T-cell (primary cell): ENCODE data around the gene SEC24B. TPM values are rescaled to one million over a fixed set of nuclear protein-coding genes. Genes with fewer than 3 reads are reported as not detected.

Experiments
- ATAC-seq, 4 experiments: fragments of 200-7000 bp in 3 of 4; fragments of 150-1000 bp in 1 of 4; cut with Tn5 transposase; replicated peaks in 1 of 4; 1 replicate in 3 of 4; 2 replicates in 1 of 4; pipeline ENCODE4 v1.10.0; 2021; ENCODE audit warnings: moderate library complexity in 3 of 4, mild to moderate bottlenecking in 2 of 4, moderate number of reproducible peaks in 1 of 4
- CTCF ChIA-PET, 2 donors: fragments of 300-600 bp; sonication (Branson Sonifier 250); formaldehyde crosslinking; loops; one replicate each; lab custom pipeline; 2022; ENCODE audit warnings: antibody characterized with exemption in 2 of 2; lab: Charles Lee
- POLR2A ChIA-PET, 2 donors: fragments of 300-600 bp; sonication (Branson Sonifier 250); formaldehyde crosslinking; loops; one replicate each; lab custom pipeline; 2022; ENCODE audit warnings: antibody characterized with exemption in 2 of 2; lab: Charles Lee
- DNase-seq, 35 experiments: peaks; one replicate each; pipeline versions ENCODE4 v3.0.0 to v3.0.0-alpha.2; 2013 to 2023
- H3K27ac ChIP-seq: one replicate; pipeline ENCODE4 v1.5.1; 2013; ENCODE audit warnings: low read length
- H3K27me3 ChIP-seq, 2 experiments: replicated peaks in 1 of 2; 1 replicate in 1 of 2; 2 replicates in 1 of 2; pipeline versions ENCODE4 v1.6.1 to v1.7.0; 2013; ENCODE audit warnings: low read length in 1 of 2, mixed read lengths in 1 of 2; ENCODE audit not compliant: control insufficient read depth in 2 of 2, insufficient read depth in 2 of 2; ENCODE audit errors: extremely low read depth in 1 of 2
- H3K36me3 ChIP-seq, 2 donors: 1 replicate in 1 of 2; 2 replicates in 1 of 2; pipeline versions ENCODE4 v1.6.1 to v1.7.0; 2013; ENCODE audit warnings: low read length in 1 of 2; ENCODE audit not compliant: control insufficient read depth in 2 of 2, insufficient read depth in 1 of 2; ENCODE audit errors: extremely low read depth in 1 of 2
- H3K4me1 ChIP-seq, 2 experiments: 1 replicate in 1 of 2; 2 replicates in 1 of 2; pipeline versions ENCODE4 v1.6.1 to v1.7.0; 2013; ENCODE audit warnings: low read length in 2 of 2, mixed read lengths in 1 of 2; ENCODE audit not compliant: insufficient read depth in 2 of 2, control insufficient read depth in 1 of 2; ENCODE audit errors: extremely low read depth in 1 of 2
- H3K4me3 ChIP-seq, 2 donors: 1 replicate in 1 of 2; 2 replicates in 1 of 2; pipeline versions ENCODE4 v1.5.1 to v1.7.0; 2013; ENCODE audit warnings: mild to moderate bottlenecking in 2 of 2, low read length in 1 of 2, moderate library complexity in 1 of 2; ENCODE audit not compliant: control insufficient read depth in 1 of 2; ENCODE audit errors: extremely low read depth in 1 of 2
- H3K9me3 ChIP-seq: 2 replicates; pipeline ENCODE4 v1.7.0; 2013
- H3K27ac Mint-ChIP-seq, 2 donors: one replicate each; pipeline ENCODE4 v1.8.0; 2020 to 2021; ENCODE audit warnings: mild to moderate bottlenecking in 2 of 2, mixed read lengths in 2 of 2
- H3K27me3 Mint-ChIP-seq, 2 donors: one replicate each; pipeline ENCODE4 v1.8.0; 2021 to 2022; ENCODE audit warnings: mixed read lengths in 2 of 2
- H3K36me3 Mint-ChIP-seq: one replicate; pipeline ENCODE4 v1.8.0; 2021; ENCODE audit warnings: mixed read lengths
- H3K4me1 Mint-ChIP-seq, 3 donors: one replicate each; pipeline ENCODE4 v1.8.0; 2020 to 2022; ENCODE audit warnings: mixed read lengths in 3 of 3, mild to moderate bottlenecking in 1 of 3
- H3K4me3 Mint-ChIP-seq, 3 donors: one replicate each; pipeline ENCODE4 v1.8.0; 2020 to 2022; ENCODE audit warnings: mild to moderate bottlenecking in 3 of 3, mixed read lengths in 3 of 3, moderate library complexity in 3 of 3
- H3K9me3 Mint-ChIP-seq, 3 donors: one replicate each; pipeline ENCODE4 v1.8.0; 2020 to 2022; ENCODE audit warnings: mixed read lengths in 3 of 3
- WGBS: methylation state at CpG from one replicate; pipeline ENCODE4 v1.1.5; 2013; ENCODE audit warnings: missing lambda C conversion rate; ENCODE audit not compliant: insufficient coverage; 5-methylcytosine and 5-hydroxymethylcytosine counted together
- total RNA-seq, 35 experiments: library from RNA in 6 of 35; stranded (reverse) in 6 of 35; fragments of 120-200 nt in 1 of 35; gene quantifications; one replicate each; pipeline versions ENCODE4 v1.2.1 to v1.2.4 and lab custom pipeline; 2013 to 2026

SEC24B gene
- total RNA-seq, 5 donors from 2014 or later (not counting 1 experiment from before 2014, with no cell fraction given) = 28.8 to 38.6 (median 32.6) TPM

DNA sequence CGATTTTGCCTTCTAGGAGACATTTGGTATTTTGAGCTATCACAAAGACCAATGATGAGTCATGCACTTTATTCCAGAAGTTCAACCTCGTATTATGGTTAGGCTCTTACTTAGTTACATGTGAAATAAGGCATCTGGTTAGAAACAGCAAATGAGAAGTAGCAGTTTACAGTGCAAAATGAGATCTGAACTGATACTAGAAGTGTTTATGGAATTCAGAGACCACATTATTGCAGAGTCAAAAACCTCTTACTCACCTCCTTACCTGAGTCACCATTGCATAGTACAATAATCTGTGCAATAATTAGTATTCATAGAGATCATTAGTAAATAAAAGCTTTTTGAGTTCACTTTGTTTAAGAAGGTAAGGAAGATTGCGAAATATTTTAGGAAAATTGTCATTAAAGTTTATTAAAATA, 38.7 kb downstream of the SEC24B start:
- Mint-ChIP-seq H3K27ac (no peak overlapping the region), H3K4me1 (peaks cover 54 to 62% (median 59%) of the 10 kb centered on the region in 3 donors), H3K36me3 (peaks cover 38% of the 10 kb centered on the region)

DNA sequence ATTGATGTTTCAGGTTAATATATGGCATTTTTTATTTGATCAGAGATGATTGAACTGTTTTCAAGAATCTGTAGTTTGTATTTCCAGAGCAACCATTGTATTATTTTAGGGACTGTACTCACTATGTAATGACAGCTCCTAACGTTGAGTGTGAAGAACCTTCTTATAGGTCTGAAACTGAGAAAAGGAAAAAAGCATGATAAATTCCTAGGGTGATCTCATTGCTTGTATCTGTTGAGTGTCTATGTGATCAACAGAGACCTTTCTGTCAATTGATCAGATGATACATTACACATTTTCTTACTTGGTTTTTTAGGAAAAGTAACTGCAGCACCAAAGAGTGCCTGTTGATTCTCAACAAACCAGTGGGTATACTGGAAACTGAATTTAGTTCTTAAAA, 40.2 kb downstream of the SEC24B start:
- peaks cover 0 to 4% of the 10 kb centered on the region in 2 experiments for H3K4me1 ChIP-seq
- DNase-seq (no peak), ATAC-seq (no peak)
- H3K4me3 Mint-ChIP-seq = no peak overlapping the region
- H3K9me3 ChIP-seq = no peaks in the 10 kb centered on the region
- peaks cover 0 to 19% of the 10 kb centered on the region in 2 donors for H3K36me3 ChIP-seq
- no peak overlapping the region for H3K4me3 ChIP-seq
- H3K27ac Mint-ChIP-seq = no peak overlapping the region
- no peaks in the 10 kb centered on the region for H3K27me3 Mint-ChIP-seq
- no peaks in the 10 kb centered on the region for H3K27me3 ChIP-seq
- ChIA-PET CTCF (no interaction called here), POLR2A (no interaction called here)
- no peaks in the 10 kb centered on the region for H3K9me3 Mint-ChIP-seq
- H3K27ac ChIP-seq = no peak overlapping the region
- 86% methylated on average over 1 of the region's 1 CpG for WGBS
- peaks cover 31% of the 10 kb centered on the region for H3K36me3 Mint-ChIP-seq
- peaks cover 48 to 60% (median 55%) of the 10 kb centered on the region in 3 donors for H3K4me1 Mint-ChIP-seq

More for the DNA sequence above, 38.7 kb downstream of the SEC24B start:
- 80% methylated on average over 1 of the region's 3 CpGs for WGBS
- Mint-ChIP-seq H3K9me3 (no peaks in the 10 kb centered on the region), H3K27me3 (no peaks in the 10 kb centered on the region), H3K4me3 (no peak overlapping the region)
- Histone ChIP-seq H3K36me3 (peaks cover 0 to 22% of the 10 kb centered on the region in 2 donors), H3K27ac (no peak overlapping the region), H3K9me3 (no peaks in the 10 kb centered on the region), H3K4me3 (no peak overlapping the region), H3K4me1 (peaks cover 0 to 2% of the 10 kb centered on the region in 2 experiments), H3K27me3 (no peaks in the 10 kb centered on the region)
- POLR2A ChIA-PET = no interaction called here
- ATAC-seq (no peak), DNase-seq (no peak)
- CTCF ChIA-PET = no interaction called here

GRCh38 chr4:109486007-109486406, 52.4 kb downstream of the SEC24B start:
- POLR2A ChIA-PET = no interaction called here
- H3K4me1 Mint-ChIP-seq = peaks cover 31 to 42% (median 38%) of the 10 kb centered on the region in 3 donors
- H3K27me3 ChIP-seq = no peaks in the 10 kb centered on the region
- H3K27ac ChIP-seq = no peak overlapping the region
- peaks cover 40% of the 10 kb centered on the region for H3K36me3 Mint-ChIP-seq
- H3K36me3 ChIP-seq = peaks cover 0 to 12% of the 10 kb centered on the region in 2 donors
- H3K4me3 ChIP-seq = no peak overlapping the region
- CTCF ChIA-PET = interaction anchor here (0.5 to 0.8 kb wide), 3 partner anchors 42 to 211 kb away, joined by 3 to 8 read pairs (median 3); no protein-coding TSS in a partner anchor
- H3K4me1 ChIP-seq = no peaks in the 10 kb centered on the region
- ATAC-seq (no peak), DNase-seq (no peak)
- no peak overlapping the region for H3K4me3 Mint-ChIP-seq
- WGBS = no CpG with 5 or more reads among the region's 1 CpG
- no peaks in the 10 kb centered on the region for H3K9me3 ChIP-seq
- H3K27ac Mint-ChIP-seq = no peak overlapping the region
- no peaks in the 10 kb centered on the region for H3K27me3 Mint-ChIP-seq
- no peaks in the 10 kb centered on the region for H3K9me3 Mint-ChIP-seq

GRCh38 chr4:109494563-109494962, 60.9 kb downstream of the SEC24B start:
- no peaks in the 10 kb centered on the region for H3K9me3 Mint-ChIP-seq
- H3K27ac Mint-ChIP-seq = no peak overlapping the region
- Histone ChIP-seq H3K4me1 (no peaks in the 10 kb centered on the region), H3K27ac (no peak overlapping the region), H3K36me3 (peaks cover 11 to 51% of the 10 kb centered on the region in 2 donors), H3K4me3 (no peak overlapping the region), H3K9me3 (no peaks in the 10 kb centered on the region), H3K27me3 (no peaks in the 10 kb centered on the region)
- CTCF ChIA-PET = no interaction called here
- peaks cover 54% of the 10 kb centered on the region for H3K36me3 Mint-ChIP-seq
- POLR2A ChIA-PET = interaction anchor here in 1 of 2 donors (0.7 kb wide), 1 partner anchor 196 kb away, joined by 3 read pairs; no protein-coding TSS in a partner anchor
- H3K27me3 Mint-ChIP-seq = no peaks in the 10 kb centered on the region
- 100% methylated on average over 2 of the region's 3 CpGs for WGBS
- peaks cover 6 to 8% (median 7%) of the 10 kb centered on the region in 3 donors for H3K4me1 Mint-ChIP-seq
- no peak overlapping the region for H3K4me3 Mint-ChIP-seq
- DNase-seq = no peak
- ATAC-seq = no peak

- no CpG with 5 or more reads among the region's 7 CpGs for WGBS
- ChIA-PET CTCF (no interaction called here), POLR2A (interaction anchor here (0.6 to 0.7 kb wide), 2 partner anchors 62 to 1813 kb away, joined by 4 to 5 read pairs; partner anchors contain the start of gene SEC24B (in 1 of the 2))
- H3K27me3 Mint-ChIP-seq = no peaks in the 10 kb centered on the region
- Histone ChIP-seq H3K27ac (no peak overlapping the region), H3K36me3 (peaks cover 11 to 58% of the 10 kb centered on the region in 2 donors), H3K4me1 (no peaks in the 10 kb centered on the region), H3K4me3 (no peak overlapping the region), H3K27me3 (no peaks in the 10 kb centered on the region), H3K9me3 (no peaks in the 10 kb centered on the region)
- H3K36me3 Mint-ChIP-seq = peaks cover 57% of the 10 kb centered on the region
- no peak overlapping the region for H3K27ac Mint-ChIP-seq
- H3K4me1 Mint-ChIP-seq = peaks cover 4 to 6% (median 4%) of the 10 kb centered on the region in 3 donors
- H3K9me3 Mint-ChIP-seq = no peaks in the 10 kb centered on the region
- DNase-seq (no peak), ATAC-seq (no peak)
- H3K4me3 Mint-ChIP-seq = no peak overlapping the region
Measured at GRCh38 chr4:109495514-109495913, 61.9 kb downstream of the SEC24B start.

DNA sequence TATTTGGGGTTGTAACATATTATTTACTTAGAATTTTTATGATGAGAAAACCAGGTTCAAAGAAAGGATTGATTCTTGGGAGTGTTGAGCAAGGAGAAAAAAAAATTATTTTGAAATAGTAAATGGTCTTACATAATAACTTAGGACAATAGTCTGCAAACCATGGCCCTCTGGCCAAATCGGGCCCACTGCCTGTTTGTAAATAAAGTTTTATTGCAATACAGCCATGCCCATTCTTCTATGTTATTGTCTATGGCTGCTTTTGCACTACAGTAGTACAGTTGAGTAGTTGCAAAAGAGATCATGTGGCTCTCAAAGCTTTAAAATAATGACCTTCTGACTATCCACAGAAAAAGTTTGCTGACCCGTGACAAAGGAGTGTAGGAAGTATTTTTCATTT, 63.3 kb downstream of the SEC24B start:
- POLR2A ChIA-PET = no interaction called here
- ATAC-seq (no peak), DNase-seq (no peak)
- Histone ChIP-seq H3K27me3 (no peaks in the 10 kb centered on the region), H3K9me3 (no peaks in the 10 kb centered on the region), H3K4me3 (no peak overlapping the region), H3K4me1 (no peaks in the 10 kb centered on the region), H3K27ac (no peak overlapping the region), H3K36me3 (peaks cover 11 to 69% of the 10 kb centered on the region in 2 donors)
- Mint-ChIP-seq H3K27me3 (no peaks in the 10 kb centered on the region), H3K4me3 (no peak overlapping the region), H3K27ac (peak overlapping the region in 1 of 2 donors; percentile 30), H3K9me3 (no peaks in the 10 kb centered on the region), H3K36me3 (peaks cover 60% of the 10 kb centered on the region), H3K4me1 (peaks cover 0 to 5% (median 0%) of the 10 kb centered on the region in 3 donors)
- CTCF ChIA-PET = no interaction called here
- WGBS = no CpG with 5 or more reads among the region's 2 CpGs
